Measurements from ENCODE around the gene GAGE13. TPM values are rescaled to one million over a fixed set of nuclear protein-coding genes. Genes with fewer than 3 reads are reported as not detected.

Gene GAGE13
- total and polyA plus RNA-seq, 2 of the 13 experiments (the other 11 are each of a cell fraction or from before 2014, with no cell fraction given): not detected

DNA sequence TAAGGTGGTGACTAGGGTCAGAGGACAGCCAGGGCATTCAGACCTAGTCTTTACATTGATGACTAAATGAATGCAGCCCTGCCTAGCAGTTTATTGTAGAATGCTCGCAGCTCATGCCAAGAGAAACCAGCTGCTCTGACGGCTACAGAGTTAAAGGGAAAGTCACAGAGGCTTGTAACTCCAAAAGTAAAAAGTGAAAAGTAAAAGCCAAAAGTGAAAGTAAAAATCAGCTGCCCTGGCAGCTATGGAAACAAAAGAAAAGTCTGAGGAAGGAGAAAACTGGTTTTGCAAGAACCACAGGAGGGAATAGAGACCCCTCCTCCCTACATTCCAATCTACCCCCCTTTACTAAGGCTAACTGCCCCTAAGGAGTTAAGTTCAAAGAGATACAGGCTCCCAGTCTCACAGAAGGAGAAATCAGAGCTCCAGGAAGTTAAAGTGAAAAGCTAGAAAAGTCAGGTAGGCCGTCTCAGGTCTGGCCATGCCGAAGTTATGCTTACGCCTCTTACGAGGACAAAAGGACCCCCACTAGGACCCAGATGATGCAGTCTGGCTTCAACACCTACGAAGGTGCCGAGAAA lies 21.9 kb upstream of the GAGE13 start:
- H3K9ac ChIP-seq (ENCODE audit: insufficient read depth, low read depth, low read length): no peak overlapping the region

More for the DNA sequence above, 21.9 kb upstream of the GAGE13 start:
- CTCF ChIA-PET (ENCODE audit: low intra/inter-chr PET ratio, low total read pairs): no interaction called here
- H3K9me3 ChIP-seq (ENCODE audit: low read length): no peaks in the 10 kb centered on the region
- intact Hi-C loops (cut with micrococcal nuclease; ENCODE audit: unreplicated experiment): no loop called here
- WGBS (ENCODE audit: low lambda C conversion rate): 20% methylated on average over 8 of the region's 8 CpGs
- FAIRE-seq (peak; percentile 40), ATAC-seq (no peak), DNase-seq (ENCODE audit: low spot score) (no peak)
- no peaks in the 10 kb centered on the region for H3K79me2 ChIP-seq (ENCODE audit: insufficient read depth, low read length)
- H4K20me1 ChIP-seq (ENCODE audit: insufficient read depth, low read length): no peaks in the 10 kb centered on the region
- H2AFZ ChIP-seq (ENCODE audit: low read length): peak overlapping the region; percentile 27
- H3K27ac ChIP-seq (ENCODE audit: extremely low read length, insufficient read depth, low read length): no peak overlapping the region
- BruUV-seq (replicated peaks): no TSS peak
- peak overlapping the region; percentile 26 to 33 (median 28); a peak in 5 of 6 replicates for H3K4me3 ChIP-seq (replicated peaks in 1 of 3; ENCODE audit: insufficient read depth in 1 of 3, low read depth in 2 of 3, low read length in 3 of 3)
- no peaks in the 10 kb centered on the region for H3K36me3 ChIP-seq (replicated peaks in 1 of 2; ENCODE audit: control insufficient read depth in 1 of 2, insufficient read depth in 2 of 2, low read length in 2 of 2)
- peak overlapping the region; percentile 60 for H3K4me2 ChIP-seq (ENCODE audit: low read depth, low read length)
- TF ChIP-seq ZNF768 (CRISPR knock-in tag; IDR thresholded peaks at IDR 0.05) (no peak), GABPA (IDR thresholded peaks at IDR 0.05; ENCODE audit: low read depth, low read length) (no peak), GABPA (CRISPR knock-in tag; IDR thresholded peaks at IDR 0.05; ENCODE audit: low read depth) (no peak), CHD4 (IDR thresholded peaks at IDR 0.05; ENCODE audit: borderline replicate concordance, low read length) (no peak), KMT2A (CRISPR knock-in tag; IDR thresholded peaks at IDR 0.05) (no peak), ZNF788 (CRISPR knock-in tag; IDR thresholded peaks at IDR 0.05; ENCODE audit: borderline replicate concordance) (no peak), PHF21A (CRISPR knock-in tag; IDR thresholded peaks at IDR 0.05) (no peak), YEATS4 (CRISPR knock-in tag; IDR thresholded peaks at IDR 0.05; ENCODE audit: borderline replicate concordance) (no peak), HNF4A (CRISPR knock-in tag; IDR thresholded peaks at IDR 0.05) (no peak), JDP2 (CRISPR knock-in tag; IDR thresholded peaks at IDR 0.05; ENCODE audit: borderline replicate concordance) (no peak), PHF20 (CRISPR knock-in tag; IDR thresholded peaks at IDR 0.05) (no peak), ZNF225 (CRISPR knock-in tag; IDR thresholded peaks at IDR 0.05) (no peak), HNRNPH1 (optimal IDR thresholded peaks at IDR 0.05; ENCODE audit: low read depth, low read length) (no peak), ZNF501 (CRISPR knock-in tag; IDR thresholded peaks at IDR 0.05) (no peak), CAMTA2 (CRISPR knock-in tag; IDR thresholded peaks at IDR 0.05; ENCODE audit: borderline replicate concordance) (no peak), MEF2D (CRISPR knock-in tag; IDR thresholded peaks at IDR 0.05) (no peak), TRIM24 (CRISPR knock-in tag; IDR thresholded peaks at IDR 0.05) (no peak)
- TF ChIP-seq, protein P1, sequence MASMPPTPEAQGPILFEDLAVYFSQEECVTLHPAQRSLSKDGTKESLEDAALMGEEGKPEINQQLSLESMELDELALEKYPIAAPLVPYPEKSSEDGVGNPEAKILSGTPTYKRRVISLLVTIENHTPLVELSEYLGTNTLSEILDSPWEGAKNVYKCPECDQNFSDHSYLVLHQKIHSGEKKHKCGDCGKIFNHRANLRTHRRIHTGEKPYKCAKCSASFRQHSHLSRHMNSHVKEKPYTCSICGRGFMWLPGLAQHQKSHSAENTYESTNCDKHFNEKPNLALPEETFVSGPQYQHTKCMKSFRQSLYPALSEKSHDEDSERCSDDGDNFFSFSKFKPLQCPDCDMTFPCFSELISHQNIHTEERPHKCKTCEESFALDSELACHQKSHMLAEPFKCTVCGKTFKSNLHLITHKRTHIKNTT (CRISPR knock-in tag; IDR thresholded peaks at IDR 0.05): no peak
- TF ChIP-seq, protein P2, sequence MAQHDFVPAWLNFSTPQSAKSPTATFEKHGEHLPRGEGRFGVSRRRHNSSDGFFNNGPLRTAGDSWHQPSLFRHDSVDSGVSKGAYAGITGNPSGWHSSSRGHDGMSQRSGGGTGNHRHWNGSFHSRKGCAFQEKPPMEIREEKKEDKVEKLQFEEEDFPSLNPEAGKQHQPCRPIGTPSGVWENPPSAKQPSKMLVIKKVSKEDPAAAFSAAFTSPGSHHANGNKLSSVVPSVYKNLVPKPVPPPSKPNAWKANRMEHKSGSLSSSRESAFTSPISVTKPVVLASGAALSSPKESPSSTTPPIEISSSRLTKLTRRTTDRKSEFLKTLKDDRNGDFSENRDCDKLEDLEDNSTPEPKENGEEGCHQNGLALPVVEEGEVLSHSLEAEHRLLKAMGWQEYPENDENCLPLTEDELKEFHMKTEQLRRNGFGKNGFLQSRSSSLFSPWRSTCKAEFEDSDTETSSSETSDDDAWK (CRISPR knock-in tag; IDR thresholded peaks at IDR 0.05): no peak
- TF ChIP-seq, protein P3, sequence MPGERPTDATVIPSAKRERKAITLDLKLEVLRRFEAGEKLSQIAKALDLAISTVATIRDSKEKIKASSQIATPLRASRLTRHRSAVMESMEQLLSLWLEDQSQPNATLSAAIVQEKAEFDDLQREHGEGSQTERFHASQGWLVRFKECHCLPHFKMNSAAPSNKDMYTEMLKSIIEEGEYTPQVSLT (CRISPR knock-in tag; IDR thresholded peaks at IDR 0.05; ENCODE audit: borderline replicate concordance, low read depth): no peak
- POLR2A ChIA-PET: no interaction called here
- H3K4me1 ChIP-seq (ENCODE audit: insufficient read depth, low read length): no peaks in the 10 kb centered on the region
- in situ Hi-C loops (cut with HindIII; ENCODE audit: extremely low pct_ligation_motif_present, low pct_unique_long_range_greater_than_20kb): no loop called here
- no peaks in the 10 kb centered on the region; a peak in 1 of 5 replicates for H3K27me3 ChIP-seq (ENCODE audit: control insufficient read depth in 1 of 2, insufficient read depth in 2 of 2, low read length in 2 of 2)

Data from HepG2 (cell line).